Measurements from ENCODE around the gene CCDC71. TPM values are rescaled to one million over a fixed set of nuclear protein-coding genes. Genes with fewer than 3 reads are reported as not detected.

CCDC71 gene
- total and polyA plus RNA-seq, 5 experiments from 2014 or later: 1.6 to 44.7 (median 2.0) TPM

DNA sequence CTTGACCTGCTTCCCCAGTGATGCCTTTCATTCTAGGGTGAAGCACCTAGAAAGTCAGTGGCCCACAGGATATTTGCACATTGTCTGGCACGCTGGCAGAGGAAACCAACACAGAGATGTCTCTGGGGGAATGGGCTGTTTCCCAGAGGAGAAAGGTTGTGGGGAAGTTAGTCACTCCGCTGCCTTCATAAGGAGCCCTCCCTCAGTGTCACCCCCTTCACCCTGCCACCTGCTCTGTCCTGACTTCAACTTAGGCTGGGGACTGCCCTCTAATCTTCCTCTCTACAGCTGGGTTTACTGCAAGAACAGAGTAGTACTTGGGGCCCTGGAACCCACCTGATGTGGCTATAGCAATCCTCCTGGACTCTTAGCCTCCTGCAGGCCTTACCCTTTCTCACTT lies 10.9 kb upstream of the CCDC71 start:
- peaks cover 4 to 14% (median 10%) of the 10 kb centered on the region in 5 donors for H3K27me3 Mint-ChIP-seq
- peaks cover 3 to 11% (median 7%) of the 10 kb centered on the region in 4 donors for H3K4me1 Mint-ChIP-seq
- H3K27ac Mint-ChIP-seq: peak overlapping the region in 1 of 10 donors; percentile 60
- H3K36me3 Mint-ChIP-seq: no peaks in the 10 kb centered on the region
- POLR2A ChIA-PET: interaction anchor here (0.7 kb wide), 1 partner anchor 9 kb away, joined by 3 read pairs; no protein-coding TSS in a partner anchor
- no peaks in the 10 kb centered on the region for H3K9me3 Mint-ChIP-seq
- H3K4me3 Mint-ChIP-seq: no peak overlapping the region
- ATAC-seq (no peak), DNase-seq (no peak)

DNA sequence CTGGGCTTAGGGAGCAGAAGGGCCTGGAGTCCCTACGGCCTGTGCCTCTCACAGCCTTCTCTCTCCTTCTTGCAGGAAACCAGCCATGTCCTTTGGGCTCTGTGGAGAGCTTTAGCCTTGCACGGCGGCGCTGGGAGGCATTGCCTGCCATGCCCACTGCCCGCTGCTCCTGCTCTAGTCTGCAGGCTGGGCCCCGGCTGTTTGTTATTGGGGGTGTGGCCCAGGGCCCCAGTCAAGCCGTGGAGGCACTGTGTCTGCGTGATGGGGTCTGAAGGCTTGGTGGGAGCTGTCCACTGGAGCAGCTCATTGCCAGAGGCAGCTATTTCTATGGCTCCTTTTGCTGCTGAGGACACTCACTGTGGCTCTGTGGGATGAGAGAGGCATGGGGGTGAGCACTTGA lies 9.4 kb upstream of the CCDC71 start:
- no peak for DNase-seq
- no peak overlapping the region for H3K4me3 Mint-ChIP-seq
- peaks cover 4 to 14% (median 10%) of the 10 kb centered on the region in 5 donors for H3K27me3 Mint-ChIP-seq
- peaks cover 10 to 23% (median 18%) of the 10 kb centered on the region in 4 donors for H3K4me1 Mint-ChIP-seq
- no peaks in the 10 kb centered on the region for H3K9me3 Mint-ChIP-seq
- POLR2A ChIA-PET: no interaction called here
- H3K27ac Mint-ChIP-seq: peak overlapping the region in 2 of 10 donors; percentile 37 to 70
- no peak for ATAC-seq
- H3K36me3 Mint-ChIP-seq: no peaks in the 10 kb centered on the region

DNA sequence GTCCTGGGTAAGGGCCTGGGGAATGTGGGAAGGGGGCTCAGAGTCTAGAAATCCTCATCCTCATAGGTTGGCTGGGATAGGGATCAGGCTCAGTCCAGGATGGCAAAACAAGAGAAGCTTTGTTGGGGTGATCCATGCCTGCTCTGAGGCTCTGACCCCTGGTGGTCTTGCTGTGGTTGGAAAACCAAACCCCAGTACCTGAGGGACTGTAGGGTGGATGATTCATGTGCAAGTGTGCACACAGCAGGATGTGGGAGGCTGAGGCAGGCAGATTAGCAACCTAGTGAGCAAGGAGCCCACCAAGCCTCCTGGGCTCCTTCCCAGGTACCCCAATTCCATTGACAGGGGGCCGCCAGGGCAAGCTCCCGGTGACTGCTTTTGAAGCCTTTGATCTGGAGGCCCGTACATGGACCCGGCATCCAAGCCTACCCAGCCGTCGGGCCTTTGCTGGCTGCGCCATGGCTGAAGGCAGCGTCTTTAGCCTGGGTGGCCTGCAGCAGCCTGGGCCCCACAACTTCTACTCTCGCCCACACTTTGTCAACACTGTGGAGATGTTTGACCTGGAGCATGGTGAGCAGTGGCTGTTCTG lies 8.4 kb upstream of the CCDC71 start:
- POLR2A ChIA-PET: no interaction called here

DNA sequence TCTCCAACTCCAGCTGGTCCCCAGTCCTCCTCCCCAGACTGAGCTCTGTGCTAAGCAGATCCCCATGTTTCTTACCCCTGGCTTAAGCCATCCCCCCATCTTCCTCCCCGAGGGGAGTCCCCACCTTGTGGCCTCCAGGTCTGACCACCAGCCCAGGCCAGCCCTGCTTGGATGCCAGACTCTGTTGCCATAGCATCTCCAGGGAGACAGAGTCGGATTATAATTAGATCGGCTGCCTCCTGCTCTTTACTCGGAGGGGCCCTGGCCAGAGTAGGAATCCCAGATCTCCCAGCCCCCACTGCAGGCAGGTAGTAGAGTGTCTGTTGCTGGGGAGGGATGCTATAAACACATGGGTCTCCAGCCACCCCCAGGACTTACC lies 7.7 kb upstream of the CCDC71 start:
- peak overlapping the region in 2 of 10 donors; percentile 18 to 48 for H3K27ac Mint-ChIP-seq

More for the DNA sequence above, 8.4 kb upstream of the CCDC71 start:
- Mint-ChIP-seq H3K27me3 (peaks cover 4 to 9% (median 8%) of the 10 kb centered on the region in 5 donors), H3K4me1 (peaks cover 14 to 31% (median 26%) of the 10 kb centered on the region in 4 donors), H3K4me3 (peak overlapping the region in 1 of 10 donors; percentile 14), H3K9me3 (no peaks in the 10 kb centered on the region), H3K27ac (peak overlapping the region in 2 of 10 donors; percentile 48 to 73), H3K36me3 (no peaks in the 10 kb centered on the region)
- ATAC-seq: no peak
- no peak for DNase-seq

DNA sequence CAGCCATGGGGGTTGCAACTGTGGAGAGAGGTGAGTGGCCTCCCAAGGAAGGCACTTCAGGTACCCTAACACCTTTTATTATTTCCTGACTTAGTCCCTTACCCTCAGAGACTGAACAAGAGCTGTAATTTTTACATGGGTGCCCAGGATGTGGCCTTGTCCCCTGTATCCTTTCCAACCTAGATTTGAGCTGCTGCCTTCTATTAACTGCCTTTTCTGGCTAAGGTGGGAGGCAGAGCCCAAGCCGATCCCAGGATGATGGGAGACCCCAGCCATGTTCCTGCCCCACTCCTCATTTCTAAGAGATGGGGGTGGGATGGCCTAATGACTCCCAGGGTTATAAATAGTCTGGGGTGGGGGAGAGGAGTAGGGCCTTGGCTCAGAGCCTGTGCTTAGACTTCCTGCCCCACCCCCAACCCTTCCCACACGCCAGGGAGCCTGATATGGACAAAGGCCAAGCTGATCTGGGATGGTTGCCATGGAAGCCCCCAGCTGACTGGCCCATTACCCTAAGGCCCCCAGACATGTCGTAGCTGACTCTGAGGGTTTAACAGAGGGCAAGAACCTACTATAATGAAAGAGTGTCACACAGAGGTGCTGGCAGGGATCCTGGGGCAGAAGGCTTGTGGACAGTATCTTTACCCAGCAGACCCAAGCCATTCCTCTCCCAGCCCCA lies 7.1 kb upstream of the CCDC71 start:
- H3K4me1 Mint-ChIP-seq: peaks cover 14 to 32% (median 26%) of the 10 kb centered on the region in 4 donors
- peak in 1 of 10 donors; percentile 46 for DNase-seq
- no peaks in the 10 kb centered on the region for H3K36me3 Mint-ChIP-seq
- peak overlapping the region in 1 of 10 donors; percentile 18 for H3K27ac Mint-ChIP-seq
- no peaks in the 10 kb centered on the region for H3K9me3 Mint-ChIP-seq
- no peaks in the 10 kb centered on the region for H3K27me3 Mint-ChIP-seq
- no peak for ATAC-seq
- H3K4me3 Mint-ChIP-seq: no peak overlapping the region
- POLR2A ChIA-PET: no interaction called here

More for the DNA sequence above, 7.7 kb upstream of the CCDC71 start:
- ATAC-seq (no peak), DNase-seq (no peak)
- Mint-ChIP-seq H3K9me3 (no peaks in the 10 kb centered on the region), H3K27me3 (peaks cover 0 to 2% (median under 1%) of the 10 kb centered on the region in 5 donors), H3K4me3 (peak overlapping the region in 3 of 10 donors; percentile 14 to 60 (median 16)), H3K36me3 (no peaks in the 10 kb centered on the region), H3K4me1 (peaks cover 14 to 32% (median 26%) of the 10 kb centered on the region in 4 donors)
- POLR2A ChIA-PET: no interaction called here

DNA sequence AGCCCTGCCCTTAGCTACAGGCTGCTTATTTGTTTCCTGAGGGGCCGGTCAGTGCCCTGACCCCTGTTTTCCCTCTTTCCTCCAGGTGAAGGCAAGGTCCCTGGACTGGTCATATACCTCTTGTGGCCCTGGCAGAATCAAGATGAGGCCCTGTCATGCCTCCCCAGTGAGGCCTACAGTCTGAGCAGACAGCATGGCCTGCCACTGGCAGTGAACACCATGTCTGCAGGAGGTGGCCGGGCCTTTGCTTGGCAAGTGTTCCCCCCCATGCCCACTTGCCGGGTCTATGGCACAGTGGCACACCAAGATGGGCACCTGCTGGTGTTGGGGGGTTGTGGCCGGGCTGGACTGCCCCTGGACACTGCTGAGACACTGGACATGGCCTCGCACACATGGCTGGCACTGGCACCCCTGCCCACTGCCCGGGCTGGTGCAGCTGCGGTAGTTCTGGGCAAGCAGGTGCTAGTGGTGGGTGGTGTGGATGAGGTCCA lies 6.5 kb upstream of the CCDC71 start:
- peak in 1 of 10 donors; percentile 63 for DNase-seq
- no peaks in the 10 kb centered on the region for H3K36me3 Mint-ChIP-seq
- H3K4me1 Mint-ChIP-seq: peaks cover 14 to 32% (median 26%) of the 10 kb centered on the region in 4 donors
- peak overlapping the region in 5 of 10 donors; percentile 4 to 80 (median 55) for H3K27ac Mint-ChIP-seq
- ATAC-seq: no peak
- no peaks in the 10 kb centered on the region for H3K27me3 Mint-ChIP-seq
- peak overlapping the region; percentile 6 to 93 (median 69) for H3K4me3 Mint-ChIP-seq
- POLR2A ChIA-PET: interaction anchor here (2.2 kb wide), 1 partner anchor 79 kb away, joined by 9 read pairs; the partner anchor contains the start of gene QRICH1
- no peaks in the 10 kb centered on the region for H3K9me3 Mint-ChIP-seq

DNA sequence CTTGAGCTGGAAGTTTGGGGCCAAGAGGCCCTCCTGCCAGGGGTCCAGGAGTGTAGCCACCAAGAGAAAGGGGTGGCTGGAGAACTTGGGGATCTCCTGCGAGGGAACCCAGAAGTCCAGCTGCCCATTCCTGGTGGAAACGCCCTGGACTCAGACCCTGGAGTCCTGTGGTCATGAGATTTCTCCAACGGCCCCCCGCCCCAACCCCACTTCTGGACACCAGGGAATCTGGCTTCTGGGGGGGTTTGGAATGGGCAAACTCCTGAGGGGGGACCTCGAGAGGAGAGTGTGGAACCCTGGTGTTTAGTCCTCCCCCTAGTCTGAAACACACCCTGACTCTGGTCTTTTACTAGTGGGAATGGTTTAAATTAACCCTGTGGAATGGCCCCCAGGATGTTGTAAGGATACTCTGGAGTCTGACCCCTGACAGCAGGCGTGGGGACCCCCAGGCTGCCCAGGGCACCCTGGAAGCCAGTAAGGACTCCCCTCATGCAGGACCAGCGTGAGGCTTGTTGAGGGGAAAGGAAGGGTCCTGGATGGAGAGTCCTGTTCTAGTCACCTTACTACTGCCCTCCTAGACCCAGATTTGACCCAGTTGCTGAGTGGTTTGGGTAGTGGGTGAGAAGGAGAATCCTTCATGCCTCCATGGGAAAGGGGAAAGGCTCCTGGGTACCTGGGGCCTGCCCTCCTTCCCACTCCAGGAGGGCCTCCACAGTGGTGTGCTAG lies 5.8 kb upstream of the CCDC71 start:
- DNase-seq (peak in 1 of 10 donors; percentile 61), ATAC-seq (no peak)
- Mint-ChIP-seq H3K4me3 (peak overlapping the region; percentile 69 to 93 (median 84)), H3K9me3 (no peaks in the 10 kb centered on the region), H3K27ac (peak overlapping the region in 6 of 10 donors; percentile 69 to 87 (median 80)), H3K4me1 (peaks cover 14 to 32% (median 26%) of the 10 kb centered on the region in 4 donors), H3K36me3 (no peaks in the 10 kb centered on the region), H3K27me3 (no peaks in the 10 kb centered on the region)
- POLR2A ChIA-PET: interaction anchor here (1.2 to 2.4 kb wide), 5 partner anchors 78 to 298 kb away, joined by 3 to 9 read pairs (median 4); partner anchors contain the start of genes DAG1, NDUFAF3, QRICH1 and USP4

DNA sequence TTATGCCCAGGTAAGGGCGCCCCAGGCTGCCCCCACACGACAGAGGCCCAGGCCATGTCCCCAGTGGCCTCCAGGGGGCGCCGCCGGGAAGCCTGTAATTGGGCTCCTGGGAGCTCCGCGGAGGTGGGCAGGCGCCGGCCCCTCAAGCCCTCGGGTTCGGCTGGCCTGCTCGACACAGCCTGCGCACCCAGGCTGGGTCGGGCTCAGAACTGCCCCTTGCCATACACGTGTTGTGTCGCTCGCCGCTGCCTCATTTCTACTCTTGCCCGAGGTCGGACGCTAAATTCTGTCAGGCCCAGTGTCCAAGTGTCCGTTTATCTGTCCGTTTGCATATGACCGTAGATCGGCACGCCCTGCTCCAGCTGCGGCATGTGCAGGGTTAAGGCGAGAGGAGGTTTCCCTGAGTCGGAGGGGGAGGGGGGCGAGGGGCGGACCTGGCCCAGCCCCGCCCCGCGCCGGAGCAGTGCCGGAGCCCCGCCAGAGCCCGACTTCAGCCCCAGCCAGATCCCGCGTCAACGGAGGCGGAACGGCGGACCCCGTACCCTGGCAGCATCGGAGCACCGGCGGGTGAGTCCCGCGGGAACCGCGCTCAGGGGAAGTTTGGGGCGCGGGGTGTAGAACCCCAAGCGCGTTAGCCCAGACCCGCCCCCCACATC lies 5.1 kb upstream of the CCDC71 start, which contains the start of gene KLHDC8B:
KLHDC8B (plus strand) TSS at position 480 of the 656 bp plus-strand sequence. CDS start 1,172 bp downstream, outside the sequence.
- H3K9me3 Mint-ChIP-seq: no peaks in the 10 kb centered on the region
- H3K27me3 Mint-ChIP-seq: no peaks in the 10 kb centered on the region
- H3K36me3 Mint-ChIP-seq: no peaks in the 10 kb centered on the region
- ATAC-seq (peak; percentile 84 to 85), DNase-seq (peak; percentile 70 to 90 (median 84))
- peak within 1 kb of the TSS; percentile 56 to 92 (median 88) for H3K27ac Mint-ChIP-seq
- peaks cover 14 to 37% (median 29%) of the 10 kb centered on the region in 4 donors for H3K4me1 Mint-ChIP-seq
- peak within 1 kb of the TSS; percentile 79 to 94 (median 86) for H3K4me3 Mint-ChIP-seq
- POLR2A ChIA-PET: interaction anchor here (0.6 to 2.4 kb wide), 10 partner anchors 10 to 298 kb away, joined by 3 to 9 read pairs (median 4); partner anchors contain the start of genes DAG1, NDUFAF3, QRICH1 and USP4

DNA sequence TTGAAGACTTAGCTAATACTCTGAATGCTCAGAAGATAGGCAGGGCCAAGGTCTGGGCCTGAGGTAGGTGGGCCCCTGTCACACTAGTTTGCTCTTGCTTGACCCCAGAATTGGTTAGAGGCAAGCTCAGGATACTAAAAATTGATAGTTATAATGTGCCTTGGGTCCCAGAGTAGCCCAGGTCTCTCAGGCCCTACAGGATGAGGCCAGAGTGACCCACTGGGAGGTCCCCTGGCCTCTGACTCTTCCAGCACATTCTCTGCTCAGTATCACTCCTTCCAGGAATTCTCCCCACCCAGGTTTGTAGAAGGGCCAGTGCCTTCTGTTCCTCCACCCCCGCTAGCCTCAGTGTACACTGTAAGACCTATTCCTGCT lies 4.6 kb upstream of the CCDC71 start:
- H3K4me1 Mint-ChIP-seq: peaks cover 16 to 39% (median 30%) of the 10 kb centered on the region in 4 donors
- peak overlapping the region; percentile 79 to 94 (median 86) for H3K4me3 Mint-ChIP-seq
- H3K27ac Mint-ChIP-seq: peak overlapping the region; percentile 56 to 92 (median 88)
- H3K9me3 Mint-ChIP-seq: no peaks in the 10 kb centered on the region
- POLR2A ChIA-PET: interaction anchor here (0.6 to 2.4 kb wide), 11 partner anchors 10 to 299 kb away, joined by 3 to 9 read pairs (median 4); partner anchors contain the start of genes DAG1, NDUFAF3, QRICH1 and USP19
- DNase-seq (no peak), ATAC-seq (no peak)
- H3K27me3 Mint-ChIP-seq: no peaks in the 10 kb centered on the region
- no peaks in the 10 kb centered on the region for H3K36me3 Mint-ChIP-seq

DNA sequence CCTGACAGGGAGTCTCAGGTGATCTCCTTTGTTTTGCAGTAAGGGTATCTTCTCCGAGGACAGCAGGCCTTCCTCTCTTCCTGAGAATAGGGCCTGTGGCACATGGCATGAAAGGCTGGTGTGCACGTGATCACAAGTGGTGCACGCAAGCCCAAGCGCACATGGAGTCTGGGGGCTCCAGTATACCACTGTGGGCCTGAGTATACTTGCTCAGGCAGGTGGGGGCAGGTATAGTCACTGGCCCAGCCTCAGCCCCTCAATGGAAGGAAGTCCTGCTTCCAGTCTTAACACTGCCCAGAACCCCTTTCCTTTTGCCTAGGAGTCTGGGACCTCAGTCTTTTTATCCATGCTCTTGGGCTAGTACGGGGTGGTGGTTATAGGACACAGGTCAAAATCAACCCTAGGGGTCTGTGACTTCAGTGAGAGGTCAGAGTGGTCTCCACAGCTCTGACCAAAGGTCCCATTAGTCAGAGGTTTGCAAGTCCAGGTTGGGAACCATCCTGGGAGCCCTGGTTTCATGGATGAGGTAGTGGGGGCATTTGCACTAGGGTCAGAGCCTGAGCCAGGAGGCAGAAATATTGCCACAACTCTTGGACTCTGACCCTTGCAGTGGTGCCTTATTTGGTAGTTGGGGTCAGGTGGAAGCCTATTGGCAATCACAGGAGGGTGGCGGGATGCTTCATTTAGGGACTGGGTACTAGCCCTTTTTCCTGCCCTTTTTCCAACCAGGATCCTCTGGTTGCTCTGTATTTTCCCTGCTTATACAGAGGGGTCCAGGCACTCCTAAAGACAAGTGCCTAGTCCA lies 823 bp upstream of the CCDC71 start:
- Mint-ChIP-seq H3K27me3 (no peaks in the 10 kb centered on the region), H3K9me3 (no peaks in the 10 kb centered on the region), H3K4me3 (peak overlapping the region; percentile 81 to 96 (median 88)), H3K36me3 (peaks cover 0 to 13% (median 0%) of the 10 kb centered on the region in 3 donors), H3K4me1 (peaks cover 25 to 52% (median 46%) of the 10 kb centered on the region in 4 donors), H3K27ac (peak overlapping the region; percentile 90 to 98 (median 94))
- POLR2A ChIA-PET: interaction anchor here (0.7 to 3.8 kb wide), 5 partner anchors 10 to 173 kb away, joined by 3 to 29 read pairs (median 9); partner anchors contain the start of genes QRICH1, USP19, USP4 and WDR6
- no peak for ATAC-seq
- DNase-seq: no peak

Data from naive thymus-derived CD8-positive, alpha-beta T cell (primary cell).